Testis (tissue), 3 donors: Measurements from ENCODE around the gene CACNB1. TPM values are rescaled to one million over a fixed set of nuclear protein-coding genes. Genes with fewer than 3 reads are reported as not detected.

Experiments
- DNase-seq: peaks from one replicate; pipeline ENCODE4 v3.0.0-alpha.2; 2019
- H3K27ac ChIP-seq, 2 donors: fragments of 200-600 bp; sonication (generic); one replicate each; pipeline ENCODE4 v1.5.1; 2019
- H3K27me3 ChIP-seq: fragments of 200-600 bp; sonication (generic); one replicate; pipeline ENCODE4 v1.5.1; 2019
- H3K36me3 ChIP-seq: fragments of 200-600 bp; sonication (generic); one replicate; pipeline ENCODE4 v1.5.1; 2017; ENCODE audit warnings: low read depth; ENCODE audit errors: missing control alignments
- H3K4me1 ChIP-seq: fragments of 200-600 bp; sonication (generic); one replicate; pipeline ENCODE4 v1.5.1; 2019
- H3K4me3 ChIP-seq, 2 donors: fragments of 200-600 bp; sonication (generic); one replicate each; pipeline ENCODE4 v1.5.1; 2017 to 2019
- H3K9me3 ChIP-seq: fragments of 200-600 bp; sonication (generic); one replicate; pipeline ENCODE4 v1.5.1; 2017
- POLR2A ChIP-seq: fragments of 450-650 bp; IDR thresholded peaks from one replicate; pipeline ENCODE4 v1.6.1; 2017; ENCODE audit warnings: antibody characterized with exemption, mild to moderate bottlenecking, moderate library complexity
- WGBS, 2 donors: methylation state at CpG; one replicate each; pipeline ENCODE4 v1.1.5; 2018; 5-methylcytosine and 5-hydroxymethylcytosine counted together
- intact Hi-C: fragments of 100-400 bp; cut with DNase I; formaldehyde crosslinking; loops from one replicate; pipeline ENCODE4 v1.15.1; 2023; ENCODE audit warnings: low total_unique reads
- polyA plus RNA-seq: library from polyadenylated mRNA; stranded (reverse); fragments of 350-450 nt; fragmentation: Illumina TruSeq; extraction: RNeasy Lipid Tissue Mini Kit (QIAGEN cat#74804); gene quantifications from one replicate; pipeline ENCODE4 v1.2.3, GENCODE V29; 2014; ENCODE audit warnings: low read depth, low replicate concordance; ENCODE audit not compliant: insufficient read depth
- total RNA-seq, 2 donors: library from RNA; depleted of rRNA; stranded (reverse); fragments of >200 nt; gene quantifications; one replicate each; pipeline ENCODE4 v1.2.3, GENCODE V29; 2016
- TF ChIP-seq, protein P1 (sequence below), 3 experiments: fragments of 450-650 bp in 2 of 3; fragments of 200-600 bp in 1 of 3; sonication (generic) in 1 of 3; IDR thresholded peaks; one replicate each; pipeline ENCODE4 v1.5.1; 2016 to 2019; ENCODE audit warnings: antibody characterized with exemption in 3 of 3, mild to moderate bottlenecking in 2 of 3, moderate library complexity in 1 of 3

Gene CACNB1
- total and polyA plus RNA-seq, 3 donors from 2014 or later = 11.3 to 19.8 (median 18.1) TPM

DNA sequence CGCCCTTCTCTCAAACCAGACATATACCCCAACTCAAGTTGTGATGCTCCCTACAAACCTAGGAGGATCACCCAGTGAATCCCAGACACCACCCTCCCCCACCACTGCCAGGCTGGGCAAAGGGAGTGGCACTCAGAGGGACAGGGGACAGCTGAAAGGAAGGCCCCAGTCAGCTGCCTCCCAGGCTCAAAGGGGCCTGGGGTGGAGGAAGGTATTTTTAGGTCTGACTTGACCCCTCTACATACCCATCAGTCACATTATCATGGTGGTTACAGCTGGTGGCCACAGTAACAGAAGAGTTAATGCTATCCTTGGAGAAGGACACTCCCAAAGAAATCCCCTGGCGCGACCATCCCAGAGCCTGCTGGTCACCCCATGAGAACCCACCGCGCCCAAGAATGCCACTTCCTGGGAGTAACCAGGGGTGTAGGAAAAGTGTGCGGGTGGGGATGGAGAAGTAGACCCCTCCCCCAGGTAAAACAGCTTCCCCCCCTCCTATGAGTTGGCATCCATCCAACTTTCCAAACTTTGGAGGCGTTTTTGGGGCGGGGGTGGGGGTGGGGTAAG is 1.1 kb downstream of the CACNB1 start:
- peaks cover 42% of the 10 kb centered on the region for H3K4me1 ChIP-seq
- H3K27ac ChIP-seq = no peak overlapping the region
- intact Hi-C loops = no loop called here
- H3K9me3 ChIP-seq = no peaks in the 10 kb centered on the region
- no peaks in the 10 kb centered on the region for H3K36me3 ChIP-seq
- no peak for DNase-seq
- 5 to 14% methylated on average over 4 to 8 of the region's 8 CpGs for WGBS, 2 donors
- H3K27me3 ChIP-seq = no peaks in the 10 kb centered on the region
- peak overlapping the region; percentile 67 to 74 for H3K4me3 ChIP-seq
- TF ChIP-seq, protein P1, sequence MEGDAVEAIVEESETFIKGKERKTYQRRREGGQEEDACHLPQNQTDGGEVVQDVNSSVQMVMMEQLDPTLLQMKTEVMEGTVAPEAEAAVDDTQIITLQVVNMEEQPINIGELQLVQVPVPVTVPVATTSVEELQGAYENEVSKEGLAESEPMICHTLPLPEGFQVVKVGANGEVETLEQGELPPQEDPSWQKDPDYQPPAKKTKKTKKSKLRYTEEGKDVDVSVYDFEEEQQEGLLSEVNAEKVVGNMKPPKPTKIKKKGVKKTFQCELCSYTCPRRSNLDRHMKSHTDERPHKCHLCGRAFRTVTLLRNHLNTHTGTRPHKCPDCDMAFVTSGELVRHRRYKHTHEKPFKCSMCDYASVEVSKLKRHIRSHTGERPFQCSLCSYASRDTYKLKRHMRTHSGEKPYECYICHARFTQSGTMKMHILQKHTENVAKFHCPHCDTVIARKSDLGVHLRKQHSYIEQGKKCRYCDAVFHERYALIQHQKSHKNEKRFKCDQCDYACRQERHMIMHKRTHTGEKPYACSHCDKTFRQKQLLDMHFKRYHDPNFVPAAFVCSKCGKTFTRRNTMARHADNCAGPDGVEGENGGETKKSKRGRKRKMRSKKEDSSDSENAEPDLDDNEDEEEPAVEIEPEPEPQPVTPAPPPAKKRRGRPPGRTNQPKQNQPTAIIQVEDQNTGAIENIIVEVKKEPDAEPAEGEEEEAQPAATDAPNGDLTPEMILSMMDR (IDR thresholded peaks at IDR 0.05) = no peak
- no peak for TF ChIP-seq POLR2A

DNA sequence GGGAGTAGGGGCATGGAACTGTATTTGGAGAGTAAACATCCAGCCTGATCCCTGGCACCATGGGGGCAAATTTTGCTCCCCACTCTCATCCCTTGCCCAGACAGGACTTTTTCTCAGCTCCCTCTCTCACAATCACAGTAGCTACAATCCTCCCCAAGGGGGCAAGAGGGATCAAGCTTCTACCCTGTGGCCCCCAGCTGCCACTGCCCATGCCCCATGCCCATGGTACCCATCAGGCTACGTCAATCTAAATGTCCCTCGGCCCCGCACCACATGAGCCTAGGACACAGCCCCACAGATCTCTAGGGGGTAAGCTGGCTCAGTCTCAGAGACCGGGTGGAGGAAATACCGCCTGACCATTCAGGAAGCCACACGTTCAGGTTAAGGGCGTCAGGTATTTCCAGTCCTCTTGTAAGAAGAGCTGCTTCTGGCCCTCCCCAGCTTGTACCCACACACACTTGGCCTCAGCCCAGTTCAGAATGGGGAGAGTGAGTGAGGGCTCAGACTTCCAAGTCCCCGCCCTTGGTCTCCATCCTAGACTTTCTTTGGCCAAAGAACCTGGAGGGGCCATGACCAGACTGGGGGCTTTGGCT is 1.8 kb downstream of the CACNB1 start:
- no peak for DNase-seq
- WGBS, 2 donors = 71 to 76% methylated on average over 4 to 8 of the region's 8 CpGs
- Histone ChIP-seq H3K4me3 (no peak overlapping the region), H3K27me3 (no peaks in the 10 kb centered on the region), H3K4me1 (peaks cover 36% of the 10 kb centered on the region), H3K9me3 (no peaks in the 10 kb centered on the region), H3K27ac (peak overlapping the region in 1 of 2 donors; percentile 41), H3K36me3 (no peaks in the 10 kb centered on the region)
- intact Hi-C loops = no loop called here
- TF ChIP-seq, protein P1 (IDR thresholded peaks at IDR 0.05) = no peak
- TF ChIP-seq POLR2A = no peak

DNA sequence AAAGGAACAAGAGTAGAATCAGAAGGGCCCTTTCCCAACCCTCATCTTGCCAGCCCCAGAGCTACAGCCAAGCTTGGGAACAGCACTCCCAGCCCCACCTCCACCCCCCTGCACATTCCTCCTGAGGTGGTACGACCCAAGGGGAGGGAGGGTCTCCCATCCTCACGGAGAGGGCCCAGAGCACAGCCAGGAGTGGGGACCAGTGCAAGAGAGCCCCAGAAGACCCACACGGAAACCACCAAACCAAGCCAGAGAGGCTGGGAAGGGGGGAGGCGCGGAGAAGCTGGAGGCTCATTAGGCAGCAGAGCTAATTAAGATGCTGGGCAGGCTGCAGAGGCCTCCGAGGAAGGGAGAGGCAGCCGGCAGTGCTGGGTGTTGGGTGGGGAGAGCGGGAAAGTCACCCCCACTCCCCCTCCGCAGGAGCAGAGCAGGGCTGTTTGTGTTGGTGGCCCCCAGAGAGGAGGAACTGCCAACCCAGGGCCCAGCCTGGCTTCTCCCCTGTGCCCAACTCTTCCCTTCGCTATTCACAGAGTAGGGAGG is 2.4 kb downstream of the CACNB1 start:
- WGBS, 2 donors = 63 to 72% methylated on average over 5 to 10 of the region's 10 CpGs
- Histone ChIP-seq H3K27me3 (no peaks in the 10 kb centered on the region), H3K4me3 (no peak overlapping the region), H3K36me3 (no peaks in the 10 kb centered on the region), H3K27ac (peak overlapping the region in 1 of 2 donors; percentile 44), H3K9me3 (no peaks in the 10 kb centered on the region), H3K4me1 (peaks cover 36% of the 10 kb centered on the region)
- TF ChIP-seq, protein P1 (IDR thresholded peaks at IDR 0.05) = no peak
- no peak for TF ChIP-seq POLR2A
- intact Hi-C loops = no loop called here
- no peak for DNase-seq

DNA sequence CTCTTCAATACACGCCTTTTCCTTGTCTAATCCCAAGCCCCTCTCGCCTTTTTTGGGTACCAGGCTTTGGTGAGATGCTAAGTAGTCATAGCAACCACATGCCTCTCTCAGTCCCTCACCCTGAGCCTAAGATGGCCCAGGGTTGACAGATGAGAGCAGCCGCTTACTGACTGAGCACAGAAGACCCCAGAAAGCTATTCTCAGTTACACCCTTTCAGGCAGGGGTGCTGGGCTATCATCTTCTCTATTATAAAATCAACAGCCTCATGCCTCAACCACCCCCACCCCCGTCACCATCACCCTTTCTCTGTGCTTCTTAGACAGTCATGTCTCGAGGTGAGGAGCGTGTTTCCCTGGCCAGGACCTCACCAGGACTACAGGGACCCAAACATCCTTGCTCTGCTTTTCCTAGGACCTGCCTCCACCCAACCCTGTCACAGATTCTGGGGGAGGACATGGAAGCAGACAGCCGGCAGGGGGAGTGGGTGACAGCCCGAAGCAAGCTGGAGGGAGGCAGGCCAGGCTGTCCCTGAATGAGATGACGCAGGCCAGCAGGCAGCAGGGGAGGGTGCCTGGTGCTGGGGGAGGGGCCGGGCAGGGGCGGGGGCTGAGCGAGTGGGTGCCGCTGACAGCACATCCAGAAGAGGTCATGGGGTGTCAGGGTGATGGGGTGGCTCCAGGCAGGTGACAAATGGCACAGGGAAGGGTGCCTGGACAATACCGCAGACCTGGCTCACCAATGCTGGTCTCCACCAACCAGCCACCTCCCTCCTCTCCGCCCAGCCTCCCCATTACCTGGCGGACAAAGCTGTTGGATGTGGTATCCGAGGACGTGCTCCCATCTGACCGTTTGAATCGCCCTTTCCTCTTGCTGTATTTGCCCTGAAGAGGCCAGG is 3.1 kb downstream of the CACNB1 start:
- intact Hi-C loops = no loop called here
- no peaks in the 10 kb centered on the region for H3K9me3 ChIP-seq
- DNase-seq = peak; percentile 85
- H3K4me1 ChIP-seq = peaks cover 36% of the 10 kb centered on the region
- H3K4me3 ChIP-seq = no peak overlapping the region
- H3K36me3 ChIP-seq = no peaks in the 10 kb centered on the region
- WGBS, 2 donors = 66 to 67% methylated on average over 20 of the region's 20 CpGs
- H3K27ac ChIP-seq = peak overlapping the region in 1 of 2 donors; percentile 44
- TF ChIP-seq POLR2A = no peak
- TF ChIP-seq, protein P1 (IDR thresholded peaks at IDR 0.05) = no peak
- H3K27me3 ChIP-seq = no peaks in the 10 kb centered on the region
